SK-N-SH (cell line): Measurements from ENCODE around the gene CNRIP1.

ENCODE experiments used
- CHD2 ChIP-seq: fragments of 150-350 bp; IDR thresholded peaks from 2 replicates; pipeline ENCODE4 v1.6.1; 2018; ENCODE audit warnings: low read length; ENCODE audit not compliant: partially characterized antibody
- EZH2phosphoT487 ChIP-seq: fragments of 200-600 bp; sonication (generic); IDR thresholded peaks from 2 replicates; pipeline ENCODE4 v1.6.1; 2017; ENCODE audit warnings: low read depth, mixed run types, mild to moderate bottlenecking, antibody characterized with exemption, moderate library complexity, borderline replicate concordance
- FOXM1 ChIP-seq: IDR thresholded peaks from 2 replicates; pipeline ENCODE4 v1.4.0; 2012; ENCODE audit warnings: low read depth, mild to moderate bottlenecking
- GABPA ChIP-seq: IDR thresholded peaks from 2 replicates; pipeline ENCODE4 v1.4.0; 2012; ENCODE audit warnings: low read depth, mild to moderate bottlenecking
- GATA2 ChIP-seq: sonication (generic); formaldehyde crosslinking; IDR thresholded peaks from 2 replicates; pipeline ENCODE4 v1.5.0; 2020; ENCODE audit warnings: mild to moderate bottlenecking, missing genetic modification reagents
- MXI1 ChIP-seq: IDR thresholded peaks from 2 replicates; pipeline ENCODE4 v1.6.1; 2012; ENCODE audit warnings: mild to moderate bottlenecking, low read depth, low read length, improper control_type of control experiment
- RCOR1 ChIP-seq: fragments of 150-350 bp; IDR thresholded peaks from 2 replicates; pipeline ENCODE4 v1.6.1; 2017; ENCODE audit warnings: antibody characterized with exemption, low read length
- TCF12 ChIP-seq: IDR thresholded peaks from 2 replicates; pipeline ENCODE4 v1.4.0; 2012
- TEAD4 ChIP-seq: IDR thresholded peaks from 2 replicates; pipeline ENCODE4 v1.4.0; 2012; ENCODE audit warnings: mild to moderate bottlenecking, borderline replicate concordance; ENCODE audit not compliant: insufficient read depth
- USF2 ChIP-seq: fragments of 150-350 bp; IDR thresholded peaks from 2 replicates; pipeline ENCODE4 v1.6.1; 2017; ENCODE audit warnings: antibody characterized with exemption, low read length, low read depth, borderline replicate concordance
- TF ChIP-seq, protein P1 (sequence below): fragments of 200-600 bp; sonication (generic); IDR thresholded peaks from 2 replicates; pipeline ENCODE4 v1.6.1; 2017; ENCODE audit warnings: antibody characterized with exemption, mild to moderate bottlenecking, moderate library complexity
- TF ChIP-seq, protein P2 (sequence below): IDR thresholded peaks from 2 replicates; pipeline ENCODE4 v1.4.0; 2012; ENCODE audit warnings: low read depth
- TF ChIP-seq, protein P3 (sequence below): IDR thresholded peaks from 2 replicates; pipeline ENCODE4 v1.4.0; 2012; ENCODE audit warnings: low read depth, borderline replicate concordance
- TF ChIP-seq, protein P4 (sequence below): IDR thresholded peaks from 2 replicates; pipeline ENCODE4 v1.6.1; 2012; ENCODE audit warnings: mild to moderate bottlenecking, low read depth, low read length, moderate library complexity

DNA sequence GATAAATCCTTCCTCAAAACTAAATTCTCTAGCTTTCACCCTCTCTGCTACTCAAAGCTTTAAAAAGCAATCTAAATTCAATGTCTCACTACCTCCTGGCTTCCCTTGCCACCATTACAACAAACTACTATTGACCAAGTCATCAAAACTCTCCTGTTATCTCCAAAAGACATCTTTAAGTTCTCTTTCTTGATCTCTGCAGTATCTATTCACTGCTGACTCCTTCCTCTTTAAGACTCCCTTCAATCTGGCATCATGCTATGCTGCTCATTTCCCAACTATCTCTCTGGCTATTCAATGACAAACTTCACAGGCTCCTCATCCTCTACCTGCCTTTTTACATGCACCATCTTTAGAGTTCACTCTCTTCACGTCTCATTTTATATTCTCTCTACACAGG is 73.4 kb downstream of the CNRIP1 start:
- no peak for TF ChIP-seq GATA2
- TF ChIP-seq, protein P1, sequence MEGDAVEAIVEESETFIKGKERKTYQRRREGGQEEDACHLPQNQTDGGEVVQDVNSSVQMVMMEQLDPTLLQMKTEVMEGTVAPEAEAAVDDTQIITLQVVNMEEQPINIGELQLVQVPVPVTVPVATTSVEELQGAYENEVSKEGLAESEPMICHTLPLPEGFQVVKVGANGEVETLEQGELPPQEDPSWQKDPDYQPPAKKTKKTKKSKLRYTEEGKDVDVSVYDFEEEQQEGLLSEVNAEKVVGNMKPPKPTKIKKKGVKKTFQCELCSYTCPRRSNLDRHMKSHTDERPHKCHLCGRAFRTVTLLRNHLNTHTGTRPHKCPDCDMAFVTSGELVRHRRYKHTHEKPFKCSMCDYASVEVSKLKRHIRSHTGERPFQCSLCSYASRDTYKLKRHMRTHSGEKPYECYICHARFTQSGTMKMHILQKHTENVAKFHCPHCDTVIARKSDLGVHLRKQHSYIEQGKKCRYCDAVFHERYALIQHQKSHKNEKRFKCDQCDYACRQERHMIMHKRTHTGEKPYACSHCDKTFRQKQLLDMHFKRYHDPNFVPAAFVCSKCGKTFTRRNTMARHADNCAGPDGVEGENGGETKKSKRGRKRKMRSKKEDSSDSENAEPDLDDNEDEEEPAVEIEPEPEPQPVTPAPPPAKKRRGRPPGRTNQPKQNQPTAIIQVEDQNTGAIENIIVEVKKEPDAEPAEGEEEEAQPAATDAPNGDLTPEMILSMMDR = no peak
- TF ChIP-seq CHD2 = no peak
- no peak for TF ChIP-seq TCF12
- TF ChIP-seq EZH2phosphoT487 = no peak
- no peak for TF ChIP-seq FOXM1
- TF ChIP-seq, protein P2, sequence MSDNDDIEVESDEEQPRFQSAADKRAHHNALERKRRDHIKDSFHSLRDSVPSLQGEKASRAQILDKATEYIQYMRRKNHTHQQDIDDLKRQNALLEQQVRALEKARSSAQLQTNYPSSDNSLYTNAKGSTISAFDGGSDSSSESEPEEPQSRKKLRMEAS = no peak
- TF ChIP-seq, protein P3, sequence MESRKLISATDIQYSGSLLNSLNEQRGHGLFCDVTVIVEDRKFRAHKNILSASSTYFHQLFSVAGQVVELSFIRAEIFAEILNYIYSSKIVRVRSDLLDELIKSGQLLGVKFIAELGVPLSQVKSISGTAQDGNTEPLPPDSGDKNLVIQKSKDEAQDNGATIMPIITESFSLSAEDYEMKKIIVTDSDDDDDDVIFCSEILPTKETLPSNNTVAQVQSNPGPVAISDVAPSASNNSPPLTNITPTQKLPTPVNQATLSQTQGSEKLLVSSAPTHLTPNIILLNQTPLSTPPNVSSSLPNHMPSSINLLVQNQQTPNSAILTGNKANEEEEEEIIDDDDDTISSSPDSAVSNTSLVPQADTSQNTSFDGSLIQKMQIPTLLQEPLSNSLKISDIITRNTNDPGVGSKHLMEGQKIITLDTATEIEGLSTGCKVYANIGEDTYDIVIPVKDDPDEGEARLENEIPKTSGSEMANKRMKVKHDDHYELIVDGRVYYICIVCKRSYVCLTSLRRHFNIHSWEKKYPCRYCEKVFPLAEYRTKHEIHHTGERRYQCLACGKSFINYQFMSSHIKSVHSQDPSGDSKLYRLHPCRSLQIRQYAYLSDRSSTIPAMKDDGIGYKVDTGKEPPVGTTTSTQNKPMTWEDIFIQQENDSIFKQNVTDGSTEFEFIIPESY = no peak
- no peak for TF ChIP-seq TEAD4
- TF ChIP-seq USF2 = no peak
- TF ChIP-seq, protein P4, sequence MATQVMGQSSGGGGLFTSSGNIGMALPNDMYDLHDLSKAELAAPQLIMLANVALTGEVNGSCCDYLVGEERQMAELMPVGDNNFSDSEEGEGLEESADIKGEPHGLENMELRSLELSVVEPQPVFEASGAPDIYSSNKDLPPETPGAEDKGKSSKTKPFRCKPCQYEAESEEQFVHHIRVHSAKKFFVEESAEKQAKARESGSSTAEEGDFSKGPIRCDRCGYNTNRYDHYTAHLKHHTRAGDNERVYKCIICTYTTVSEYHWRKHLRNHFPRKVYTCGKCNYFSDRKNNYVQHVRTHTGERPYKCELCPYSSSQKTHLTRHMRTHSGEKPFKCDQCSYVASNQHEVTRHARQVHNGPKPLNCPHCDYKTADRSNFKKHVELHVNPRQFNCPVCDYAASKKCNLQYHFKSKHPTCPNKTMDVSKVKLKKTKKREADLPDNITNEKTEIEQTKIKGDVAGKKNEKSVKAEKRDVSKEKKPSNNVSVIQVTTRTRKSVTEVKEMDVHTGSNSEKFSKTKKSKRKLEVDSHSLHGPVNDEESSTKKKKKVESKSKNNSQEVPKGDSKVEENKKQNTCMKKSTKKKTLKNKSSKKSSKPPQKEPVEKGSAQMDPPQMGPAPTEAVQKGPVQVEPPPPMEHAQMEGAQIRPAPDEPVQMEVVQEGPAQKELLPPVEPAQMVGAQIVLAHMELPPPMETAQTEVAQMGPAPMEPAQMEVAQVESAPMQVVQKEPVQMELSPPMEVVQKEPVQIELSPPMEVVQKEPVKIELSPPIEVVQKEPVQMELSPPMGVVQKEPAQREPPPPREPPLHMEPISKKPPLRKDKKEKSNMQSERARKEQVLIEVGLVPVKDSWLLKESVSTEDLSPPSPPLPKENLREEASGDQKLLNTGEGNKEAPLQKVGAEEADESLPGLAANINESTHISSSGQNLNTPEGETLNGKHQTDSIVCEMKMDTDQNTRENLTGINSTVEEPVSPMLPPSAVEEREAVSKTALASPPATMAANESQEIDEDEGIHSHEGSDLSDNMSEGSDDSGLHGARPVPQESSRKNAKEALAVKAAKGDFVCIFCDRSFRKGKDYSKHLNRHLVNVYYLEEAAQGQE = no peak
- TF ChIP-seq MXI1 = no peak
- no peak for TF ChIP-seq RCOR1
- no peak for TF ChIP-seq GABPA
